Activated CD4-positive, alpha-beta T cell treated with anti-CD3 and anti-CD28 coated beads for 36 hours (primary cell): Measurements from ENCODE around the gene PNP. TPM values are rescaled to one million over a fixed set of nuclear protein-coding genes. Genes with fewer than 3 reads are reported as not detected.
"Not testable (repeated sequence)": the region's sequence is repeated elsewhere in the genome, so short reads cannot be mapped to it uniquely, and the experiment has no call there.

Experiments
- ATAC-seq: fragments of 200-7000 bp; cut with Tn5 transposase; one replicate; pipeline ENCODE4 v1.10.0; 2021; ENCODE audit warnings: mild to moderate bottlenecking, moderate library complexity
- CTCF ChIA-PET: fragments of 350-600 bp; sonication (Branson Sonifier 250); formaldehyde crosslinking; loops from one replicate; lab custom pipeline; 2021; ENCODE audit warnings: antibody characterized with exemption; lab: Charles Lee
- POLR2A ChIA-PET: fragments of 350-600 bp; sonication (Branson Sonifier 250); formaldehyde crosslinking; loops from one replicate; lab custom pipeline; 2021; ENCODE audit warnings: antibody characterized with exemption, inconsistent platforms; lab: Charles Lee
- DNase-seq: peaks from one replicate; pipeline ENCODE4 v3.0.0-alpha.2; 2020
- H3K27ac Mint-ChIP-seq: one replicate; pipeline ENCODE4 v1.8.0; 2021; ENCODE audit warnings: mixed read lengths
- H3K27me3 Mint-ChIP-seq: one replicate; pipeline ENCODE4 v1.8.0; 2021; ENCODE audit warnings: mixed read lengths
- H3K36me3 Mint-ChIP-seq: one replicate; pipeline ENCODE4 v1.8.0; 2021; ENCODE audit warnings: low read depth, mixed read lengths
- H3K4me1 Mint-ChIP-seq: one replicate; pipeline ENCODE4 v1.8.0; 2021; ENCODE audit warnings: mixed read lengths
- H3K4me3 Mint-ChIP-seq: one replicate; pipeline ENCODE4 v1.8.0; 2021; ENCODE audit warnings: mild to moderate bottlenecking, moderate library complexity, mixed read lengths
- H3K9me3 Mint-ChIP-seq: one replicate; pipeline ENCODE4 v1.8.0; 2021; ENCODE audit warnings: low read depth, mixed read lengths
- intact Hi-C, 2 experiments: fragments of 100-400 bp; cut with DNase I in 1 of 2; cut with micrococcal nuclease in 1 of 2; formaldehyde crosslinking; loops; one replicate each; pipeline versions ENCODE4 v1.14.2 to v1.15.1; 2022 to 2024; cut with DNase I, micrococcal nuclease
- total RNA-seq, 2 experiments: library from RNA; stranded (reverse); gene quantifications; one replicate each; pipeline ENCODE4 v1.2.3, GENCODE V29; 2021

Gene PNP
- total RNA-seq, 2 experiments from 2014 or later = 160 to 164 TPM

GRCh38 chr14:20507537-20507936 lies 38.3 kb downstream of the PNP start:
- H3K27ac Mint-ChIP-seq, H3K4me1 Mint-ChIP-seq, H3K27me3 Mint-ChIP-seq, CTCF ChIA-PET, ATAC-seq, POLR2A ChIA-PET, intact Hi-C loops, H3K4me3 Mint-ChIP-seq, DNase-seq, H3K9me3 Mint-ChIP-seq, H3K36me3 Mint-ChIP-seq: not testable (repeated sequence)

- ChIA-PET POLR2A (no interaction called here), CTCF (no interaction called here)
- no peaks in the 10 kb centered on the region for H3K9me3 Mint-ChIP-seq
- H3K4me3 Mint-ChIP-seq = no peak overlapping the region
- H3K36me3 Mint-ChIP-seq = no peaks in the 10 kb centered on the region
- H3K27ac Mint-ChIP-seq = no peak overlapping the region
- no peaks in the 10 kb centered on the region for H3K27me3 Mint-ChIP-seq
- DNase-seq (no peak), ATAC-seq (no peak)
- intact Hi-C loops = no loop called here
- peaks cover 5% of the 10 kb centered on the region for H3K4me1 Mint-ChIP-seq
Observed at GRCh38 chr14:20508367-20508766, 39.2 kb downstream of the PNP start.

GRCh38 chr14:20512177-20512905 lies 43.1 kb downstream of the PNP start:
- Mint-ChIP-seq H3K27me3 (no peaks in the 10 kb centered on the region), H3K27ac (no peak overlapping the region), H3K9me3 (no peaks in the 10 kb centered on the region), H3K4me1 (no peaks in the 10 kb centered on the region), H3K4me3 (no peak overlapping the region), H3K36me3 (no peaks in the 10 kb centered on the region)
- intact Hi-C loops = no loop called here
- CTCF ChIA-PET = interaction anchor here (0.9 to 1.2 kb wide), 2 partner anchors 24 kb away, joined by 3 to 4 read pairs; no protein-coding TSS in a partner anchor
- POLR2A ChIA-PET = no interaction called here
- ATAC-seq (no peak), DNase-seq (no peak)

GRCh38 chr14:20515846-20516245 lies 46.6 kb downstream of the PNP start:
- intact Hi-C loops = no loop called here
- H3K9me3 Mint-ChIP-seq = no peaks in the 10 kb centered on the region
- ATAC-seq (no peak), DNase-seq (no peak)
- H3K27me3 Mint-ChIP-seq = no peaks in the 10 kb centered on the region
- POLR2A ChIA-PET = no interaction called here
- H3K4me1 Mint-ChIP-seq = no peaks in the 10 kb centered on the region
- no peak overlapping the region for H3K27ac Mint-ChIP-seq
- CTCF ChIA-PET = no interaction called here
- no peaks in the 10 kb centered on the region for H3K36me3 Mint-ChIP-seq
- no peak overlapping the region for H3K4me3 Mint-ChIP-seq

GRCh38 chr14:20516921-20517320 lies 47.7 kb downstream of the PNP start:
- POLR2A ChIA-PET = no interaction called here
- CTCF ChIA-PET = no interaction called here
- ATAC-seq = no peak
- Mint-ChIP-seq H3K4me3 (no peak overlapping the region), H3K9me3 (no peaks in the 10 kb centered on the region), H3K27me3 (no peaks in the 10 kb centered on the region), H3K4me1 (no peaks in the 10 kb centered on the region), H3K27ac (no peak overlapping the region), H3K36me3 (no peaks in the 10 kb centered on the region)
- DNase-seq = no peak
- intact Hi-C loops = no loop called here

GRCh38 chr14:20522332-20522731 lies 53.1 kb downstream of the PNP start:
- ChIA-PET POLR2A (no interaction called here), CTCF (interaction anchor here (0.7 to 2.0 kb wide), 2 partner anchors 9 to 176 kb away, joined by 3 to 6 read pairs; no protein-coding TSS in a partner anchor)
- intact Hi-C loops = no loop called here
- no peak overlapping the region for H3K4me3 Mint-ChIP-seq
- no peak for DNase-seq
- H3K4me1 Mint-ChIP-seq = no peaks in the 10 kb centered on the region
- H3K27ac Mint-ChIP-seq = no peak overlapping the region
- no peak for ATAC-seq
- no peaks in the 10 kb centered on the region for H3K36me3 Mint-ChIP-seq
- no peaks in the 10 kb centered on the region for H3K9me3 Mint-ChIP-seq
- H3K27me3 Mint-ChIP-seq = no peaks in the 10 kb centered on the region

- DNase-seq (no peak), ATAC-seq (no peak)
- Mint-ChIP-seq H3K9me3 (no peaks in the 10 kb centered on the region), H3K27ac (no peak overlapping the region), H3K27me3 (peaks cover 3% of the 10 kb centered on the region), H3K4me3 (no peak overlapping the region), H3K4me1 (no peaks in the 10 kb centered on the region), H3K36me3 (no peaks in the 10 kb centered on the region)
- intact Hi-C loops = no loop called here
- CTCF ChIA-PET = interaction anchor here (1.3 kb wide), 1 partner anchor 26 kb away, joined by 3 read pairs; no protein-coding TSS in a partner anchor
- POLR2A ChIA-PET = no interaction called here
Observed at GRCh38 chr14:20524027-20524426, 54.8 kb downstream of the PNP start.

Other genes with a start within 250 kb of the PNP start
- not detected for gene OR11H6, start 245.7 kb upstream of the PNP start, total RNA-seq
- not detected for gene OR11H7, start 240.4 kb upstream of the PNP start, total RNA-seq
- gene OR11H4, start 230.1 kb upstream of the PNP start, total RNA-seq = not detected
- gene TTC5, start 163.5 kb upstream of the PNP start, total RNA-seq = 10 to 100 TPM; 21.6 to 23.5 TPM
- 10 to 100 TPM; 57.4 to 67.0 TPM for gene CCNB1IP1, start 136.1 kb upstream of the PNP start, total RNA-seq
- gene PARP2, start 125.8 kb upstream of the PNP start, total RNA-seq = 10 to 100 TPM; 39.4 to 41.8 TPM
- 10 to 100 TPM; 29.2 to 40.1 TPM for gene TEP1, start 55.9 kb upstream of the PNP start, total RNA-seq
- under 1 TPM; 0.05 to 0.09 TPM for gene KLHL33, start 33.2 kb upstream of the PNP start, total RNA-seq
- gene OSGEP, start 14.6 kb upstream of the PNP start, total RNA-seq = 10 to 100 TPM; 46.2 to 47.5 TPM
- gene APEX1, start 14.2 kb upstream of the PNP start, total RNA-seq = 100 to 1,000 TPM; 216 to 257 TPM
- gene PIP4P1, start 8.0 kb upstream of the PNP start, total RNA-seq = 10 to 100 TPM; 24.2 to 24.7 TPM
- under 1 TPM; 0.16 to 0.56 TPM for gene RNASE10, start 36.1 kb downstream of the PNP start, total RNA-seq
- not detected for gene RNASE9, start 91.6 kb downstream of the PNP start, total RNA-seq
- not detected for gene RNASE11, start 118.6 kb downstream of the PNP start, total RNA-seq
- gene RNASE12, start 122.0 kb downstream of the PNP start, total RNA-seq = not detected
- gene OR6S1, start 172.3 kb downstream of the PNP start, total RNA-seq = not detected
- gene RNASE4, start 215.2 kb downstream of the PNP start, total RNA-seq = under 1 TPM; 0.37 to 0.50 TPM
- gene ANG, start 219.4 kb downstream of the PNP start, total RNA-seq = 1 to 10 TPM in 1 of 2 experiments, under 1 TPM in 1; 0.83 to 1.8 TPM